ENCODE data around the gene HVCN1.

The HVCN1 gene

DNA sequence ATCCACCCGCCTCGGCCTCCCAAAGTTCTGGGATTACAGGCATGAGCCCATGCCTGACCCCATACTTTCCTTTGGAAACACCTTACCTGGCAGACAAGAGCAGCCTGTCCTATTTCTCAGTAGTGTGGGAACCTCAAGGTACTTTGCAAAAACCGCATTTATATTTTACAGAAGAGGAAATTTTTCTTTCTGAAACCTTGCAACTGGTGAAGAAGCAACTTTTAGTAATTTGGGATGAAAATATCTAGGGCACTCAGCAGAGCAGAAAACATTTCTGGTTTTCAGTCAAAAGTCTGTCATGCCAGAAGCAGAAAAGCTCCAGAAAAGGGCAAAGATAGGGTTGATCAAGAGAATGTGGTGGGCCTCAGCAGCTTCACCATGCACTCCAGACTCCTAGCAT is 21.2 kb downstream of the HVCN1 start (continued):
- TF ChIP-seq YY2 (tag by site-specific recombination; IDR thresholded peaks at IDR 0.05) = no peak
- no peak for TF ChIP-seq ZBTB21 (tag by site-specific recombination; IDR thresholded peaks at IDR 0.05)
- no peak for TF ChIP-seq ZNF76 (tag by site-specific recombination; IDR thresholded peaks at IDR 0.05; ENCODE audit: borderline replicate concordance, low read depth)

DNA sequence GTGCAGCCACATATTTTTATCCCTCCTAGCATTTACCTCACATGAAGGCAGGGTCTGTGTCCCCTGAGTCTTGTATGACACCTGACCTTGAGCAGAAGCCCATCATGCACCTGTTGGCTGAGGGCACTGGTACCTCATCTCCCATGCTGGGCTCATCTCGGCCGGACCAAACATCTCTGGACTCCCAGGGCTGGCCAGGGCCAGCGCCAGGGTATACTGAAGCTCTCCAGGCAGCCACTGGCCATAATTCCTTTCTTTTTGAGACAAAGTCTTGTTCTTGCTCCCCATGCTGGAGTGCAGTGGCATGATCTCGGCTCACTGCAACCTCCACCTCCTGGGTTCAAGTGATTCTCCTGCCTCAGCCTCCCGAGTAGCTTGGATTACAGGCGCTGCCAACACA is 22.0 kb downstream of the HVCN1 start:
- H3K36me3 ChIP-seq (ENCODE audit: control insufficient read depth in 2 of 2, insufficient read depth in 1 of 2, low read length in 2 of 2) = no peaks in the 10 kb centered on the region
- POLR2A ChIA-PET = no interaction called here
- CTCF ChIA-PET = no interaction called here
- H3K9me3 ChIP-seq (ENCODE audit: control insufficient read depth, insufficient read depth, low read depth, low read length) = no peaks in the 10 kb centered on the region
- TF ChIP-seq ZSCAN16 (tag by site-specific recombination; IDR thresholded peaks at IDR 0.05) = no peak
- TF ChIP-seq ZNF248 (tag by site-specific recombination; IDR thresholded peaks at IDR 0.05) = no peak
- no peak for TF ChIP-seq ZNF174 (tag by site-specific recombination; IDR thresholded peaks at IDR 0.05)
- TF ChIP-seq, protein P1, sequence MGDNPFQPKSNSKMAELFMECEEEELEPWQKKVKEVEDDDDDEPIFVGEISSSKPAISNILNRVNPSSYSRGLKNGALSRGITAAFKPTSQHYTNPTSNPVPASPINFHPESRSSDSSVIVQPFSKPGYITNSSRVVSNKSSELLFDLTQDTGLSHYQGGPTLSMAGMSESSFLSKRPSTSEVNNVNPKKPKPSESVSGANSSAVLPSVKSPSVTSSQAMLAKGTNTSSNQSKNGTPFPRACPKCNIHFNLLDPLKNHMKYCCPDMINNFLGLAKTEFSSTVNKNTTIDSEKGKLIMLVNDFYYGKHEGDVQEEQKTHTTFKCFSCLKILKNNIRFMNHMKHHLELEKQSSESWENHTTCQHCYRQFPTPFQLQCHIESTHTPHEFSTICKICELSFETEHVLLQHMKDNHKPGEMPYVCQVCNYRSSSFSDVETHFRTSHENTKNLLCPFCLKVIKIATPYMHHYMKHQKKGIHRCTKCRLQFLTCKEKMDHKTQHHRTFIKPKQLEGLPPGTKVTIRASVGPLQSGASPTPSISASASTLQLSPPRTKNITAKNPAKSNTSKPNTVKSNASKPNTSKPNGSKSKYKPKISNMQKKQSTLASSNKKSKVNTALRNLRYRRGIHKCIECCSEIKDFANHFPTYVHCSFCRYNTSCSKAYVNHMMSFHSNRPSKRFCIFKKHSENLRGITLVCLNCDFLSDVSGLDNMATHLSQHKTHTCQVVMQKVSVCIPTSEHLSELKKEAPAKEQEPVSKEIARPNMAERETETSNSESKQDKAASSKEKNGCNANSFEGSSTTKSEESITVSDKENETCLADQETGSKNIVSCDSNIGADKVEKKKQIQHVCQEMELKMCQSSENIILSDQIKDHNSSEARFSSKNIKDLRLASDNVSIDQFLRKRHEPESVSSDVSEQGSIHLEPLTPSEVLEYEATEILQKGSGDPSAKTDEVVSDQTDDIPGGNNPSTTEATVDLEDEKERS (tag by site-specific recombination; IDR thresholded peaks at IDR 0.05) = no peak
- TF ChIP-seq, protein P2, sequence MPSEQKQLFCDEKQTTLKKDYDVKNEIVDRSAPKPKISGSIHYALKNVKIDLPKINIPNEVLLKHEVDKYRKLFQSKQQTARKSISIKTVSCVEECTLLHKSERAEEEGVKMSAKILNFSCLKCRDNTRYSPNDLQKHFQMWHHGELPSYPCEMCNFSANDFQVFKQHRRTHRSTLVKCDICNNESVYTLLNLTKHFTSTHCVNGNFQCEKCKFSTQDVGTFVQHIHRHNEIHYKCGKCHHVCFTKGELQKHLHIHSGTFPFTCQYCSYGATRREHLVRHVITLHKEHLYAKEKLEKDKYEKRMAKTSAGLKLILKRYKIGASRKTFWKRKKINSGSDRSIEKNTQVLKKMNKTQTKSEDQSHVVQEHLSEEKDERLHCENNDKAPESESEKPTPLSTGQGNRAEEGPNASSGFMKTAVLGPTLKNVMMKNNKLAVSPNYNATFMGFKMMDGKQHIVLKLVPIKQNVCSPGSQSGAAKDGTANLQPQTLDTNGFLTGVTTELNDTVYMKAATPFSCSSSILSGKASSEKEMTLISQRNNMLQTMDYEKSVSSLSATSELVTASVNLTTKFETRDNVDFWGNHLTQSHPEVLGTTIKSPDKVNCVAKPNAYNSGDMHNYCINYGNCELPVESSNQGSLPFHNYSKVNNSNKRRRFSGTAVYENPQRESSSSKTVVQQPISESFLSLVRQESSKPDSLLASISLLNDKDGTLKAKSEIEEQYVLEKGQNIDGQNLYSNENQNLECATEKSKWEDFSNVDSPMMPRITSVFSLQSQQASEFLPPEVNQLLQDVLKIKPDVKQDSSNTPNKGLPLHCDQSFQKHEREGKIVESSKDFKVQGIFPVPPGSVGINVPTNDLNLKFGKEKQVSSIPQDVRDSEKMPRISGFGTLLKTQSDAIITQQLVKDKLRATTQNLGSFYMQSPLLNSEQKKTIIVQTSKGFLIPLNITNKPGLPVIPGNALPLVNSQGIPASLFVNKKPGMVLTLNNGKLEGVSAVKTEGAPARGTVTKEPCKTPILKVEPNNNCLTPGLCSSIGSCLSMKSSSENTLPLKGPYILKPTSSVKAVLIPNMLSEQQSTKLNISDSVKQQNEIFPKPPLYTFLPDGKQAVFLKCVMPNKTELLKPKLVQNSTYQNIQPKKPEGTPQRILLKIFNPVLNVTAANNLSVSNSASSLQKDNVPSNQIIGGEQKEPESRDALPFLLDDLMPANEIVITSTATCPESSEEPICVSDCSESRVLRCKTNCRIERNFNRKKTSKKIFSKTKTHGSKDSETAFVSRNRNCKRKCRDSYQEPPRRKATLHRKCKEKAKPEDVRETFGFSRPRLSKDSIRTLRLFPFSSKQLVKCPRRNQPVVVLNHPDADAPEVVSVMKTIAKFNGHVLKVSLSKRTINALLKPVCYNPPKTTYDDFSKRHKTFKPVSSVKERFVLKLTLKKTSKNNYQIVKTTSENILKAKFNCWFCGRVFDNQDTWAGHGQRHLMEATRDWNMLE (tag by site-specific recombination; conservative IDR thresholded peaks at IDR 0.05; ENCODE audit: low read depth) = no peak
- TF ChIP-seq ZNF623 (tag by site-specific recombination; IDR thresholded peaks at IDR 0.05) = no peak
- no peak for TF ChIP-seq ZNF184 (tag by site-specific recombination; IDR thresholded peaks at IDR 0.05)
- no peak for TF ChIP-seq ZNF335 (tag by site-specific recombination; conservative IDR thresholded peaks at IDR 0.05)
- TF ChIP-seq, protein P3, sequence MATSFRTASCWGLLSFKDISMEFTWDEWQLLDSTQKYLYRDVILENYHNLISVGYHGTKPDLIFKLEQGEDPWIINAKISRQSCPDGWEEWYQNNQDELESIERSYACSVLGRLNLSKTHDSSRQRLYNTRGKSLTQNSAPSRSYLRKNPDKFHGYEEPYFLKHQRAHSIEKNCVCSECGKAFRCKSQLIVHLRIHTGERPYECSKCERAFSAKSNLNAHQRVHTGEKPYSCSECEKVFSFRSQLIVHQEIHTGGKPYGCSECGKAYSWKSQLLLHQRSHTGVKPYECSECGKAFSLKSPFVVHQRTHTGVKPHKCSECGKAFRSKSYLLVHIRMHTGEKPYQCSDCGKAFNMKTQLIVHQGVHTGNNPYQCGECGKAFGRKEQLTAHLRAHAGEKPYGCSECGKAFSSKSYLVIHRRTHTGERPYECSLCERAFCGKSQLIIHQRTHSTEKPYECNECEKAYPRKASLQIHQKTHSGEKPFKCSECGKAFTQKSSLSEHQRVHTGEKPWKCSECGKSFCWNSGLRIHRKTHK (tag by site-specific recombination; IDR thresholded peaks at IDR 0.05) = no peak
- no peak for TF ChIP-seq MEIS1 (CRISPR knock-in tag; IDR thresholded peaks at IDR 0.05; ENCODE audit: borderline replicate concordance)
- TF ChIP-seq, protein P4, sequence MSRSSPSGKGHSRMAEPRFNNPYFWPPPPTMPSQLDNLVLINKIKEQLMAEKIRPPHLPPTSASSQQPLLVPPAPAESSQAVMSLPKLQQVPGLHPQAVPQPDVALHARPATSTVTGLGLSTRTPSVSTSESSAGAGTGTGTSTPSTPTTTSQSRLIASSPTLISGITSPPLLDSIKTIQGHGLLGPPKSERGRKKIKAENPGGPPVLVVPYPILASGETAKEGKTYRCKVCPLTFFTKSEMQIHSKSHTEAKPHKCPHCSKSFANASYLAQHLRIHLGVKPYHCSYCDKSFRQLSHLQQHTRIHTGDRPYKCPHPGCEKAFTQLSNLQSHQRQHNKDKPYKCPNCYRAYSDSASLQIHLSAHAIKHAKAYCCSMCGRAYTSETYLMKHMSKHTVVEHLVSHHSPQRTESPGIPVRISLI (tag by site-specific recombination; IDR thresholded peaks at IDR 0.05) = no peak
- no peak for TF ChIP-seq ZNF776 (tag by site-specific recombination; IDR thresholded peaks at IDR 0.05; ENCODE audit: borderline replicate concordance)
- no peak overlapping the region for H3K4me3 ChIP-seq (ENCODE audit: low read depth, low read length)
- H3K27ac ChIP-seq (ENCODE audit: extremely low read depth, low read depth, low read length) = no peak overlapping the region
- no peaks in the 10 kb centered on the region for H3K4me1 ChIP-seq (ENCODE audit: control insufficient read depth, insufficient read depth, low read length)
